ENCODE results near the gene UST.

DNA sequence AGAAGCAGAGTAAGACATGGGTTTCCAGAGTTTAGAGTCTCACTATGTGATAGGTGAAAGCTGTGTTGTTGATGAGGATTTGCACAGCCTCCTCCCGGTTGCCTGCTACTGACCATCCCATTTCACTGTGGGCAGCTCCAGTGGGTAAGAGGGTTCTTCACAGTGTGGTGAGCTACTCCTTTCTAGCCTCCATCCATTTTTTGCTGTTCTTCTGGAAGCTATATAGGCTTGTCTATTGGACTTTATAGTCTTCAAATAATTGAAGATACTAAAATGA lies 13.4 kb downstream of the UST start:
- TF ChIP-seq ZNF274 (IDR thresholded peaks at IDR 0.05; ENCODE audit: low read depth, low read length), result no peak
- TF ChIP-seq YY1 (IDR thresholded peaks at IDR 0.05; ENCODE audit: insufficient read depth, insufficient read length), result no peak
- TF ChIP-seq SUZ12 (IDR thresholded peaks at IDR 0.05; ENCODE audit: extremely low read depth, insufficient read depth, insufficient read length), result no peak

All from NT2/D1 (cell line).